HepG2 (cell line): ENCODE data around the gene ZNF189. TPM values are rescaled to one million over a fixed set of nuclear protein-coding genes. Genes with fewer than 3 reads are reported as not detected.

Source experiments
- CBFB ChIP-seq: sonication (generic); formaldehyde crosslinking; IDR thresholded peaks from 2 replicates; pipeline ENCODE4 v1.4.0; 2020; ENCODE audit warnings: missing genetic modification reagents
- EEA1 ChIP-seq: sonication (generic); formaldehyde crosslinking; IDR thresholded peaks from 2 replicates; pipeline ENCODE4 v1.5.1; 2020; ENCODE audit warnings: mild to moderate bottlenecking, missing genetic modification reagents, borderline replicate concordance
- ISL2 ChIP-seq: sonication (generic); formaldehyde crosslinking; IDR thresholded peaks from 2 replicates; pipeline ENCODE4 v1.5.0; 2020; ENCODE audit warnings: missing genetic modification reagents
- KLF16 ChIP-seq, 2 experiments: sonication (generic) in 1 of 2; formaldehyde crosslinking in 1 of 2; IDR thresholded peaks; 2 replicates each; pipeline versions ENCODE4 v1.6.1 to v1.8.0; 2016 to 2023; ENCODE audit warnings: missing genetic modification reagents in 2 of 2, missing compliant biosample characterization in 1 of 2
- NFIB ChIP-seq: sonication (generic); formaldehyde crosslinking; IDR thresholded peaks from 2 replicates; pipeline ENCODE4 v1.9.0; 2021; ENCODE audit warnings: missing genetic modification reagents, mild to moderate bottlenecking, borderline replicate concordance
- REL ChIP-seq: sonication (generic); formaldehyde crosslinking; conservative IDR thresholded peaks from 2 replicates; pipeline ENCODE4 v1.8.0; 2022; ENCODE audit warnings: mild to moderate bottlenecking, missing genetic modification reagents, moderate library complexity
- RXRA ChIP-seq: sonication (generic); formaldehyde crosslinking; IDR thresholded peaks from 2 replicates; pipeline ENCODE4 v1.5.1; 2020; ENCODE audit warnings: missing genetic modification reagents
- SP1 ChIP-seq, 2 experiments: fragments of 450-650 bp in 1 of 2; sonication (generic) in 1 of 2; formaldehyde crosslinking in 1 of 2; IDR thresholded peaks; 2 replicates each; pipeline versions ENCODE4 v1.4.0 to v1.6.1; 2016 to 2020; ENCODE audit warnings: missing genetic modification reagents in 1 of 2
- TOPORS ChIP-seq: sonication (generic); formaldehyde crosslinking; IDR thresholded peaks from 2 replicates; pipeline ENCODE4 v1.8.0; 2023; ENCODE audit warnings: mild to moderate bottlenecking, missing genetic modification reagents
- U2AF1 ChIP-seq: fragments of 200-400 bp; formaldehyde crosslinking; optimal IDR thresholded peaks from 2 replicates; pipeline ENCODE3; 2017; ENCODE audit warnings: mild to moderate bottlenecking, low read depth, low read length
- ZMAT3 ChIP-seq: sonication (generic); formaldehyde crosslinking; conservative IDR thresholded peaks from 2 replicates; pipeline ENCODE4 v1.7.0; 2021; ENCODE audit warnings: missing genetic modification reagents
- ZMYM2 ChIP-seq: sonication (generic); formaldehyde crosslinking; IDR thresholded peaks from 2 replicates; pipeline ENCODE4 v1.8.0; 2022; ENCODE audit warnings: mild to moderate bottlenecking, missing genetic modification reagents
- ZNF253 ChIP-seq: sonication (generic); formaldehyde crosslinking; IDR thresholded peaks from 2 replicates; pipeline ENCODE4 v1.8.0; 2022; ENCODE audit warnings: mild to moderate bottlenecking, missing genetic modification reagents, borderline replicate concordance
- ZNF772 ChIP-seq: sonication (generic); formaldehyde crosslinking; IDR thresholded peaks from 2 replicates; pipeline ENCODE4 v1.5.0; 2020; ENCODE audit warnings: mild to moderate bottlenecking, missing genetic modification reagents
- polyA plus RNA-seq, 8 experiments: library from polyadenylated mRNA; depleted of rRNA in 3 of 8; stranded (reverse) in 7 of 8; unstranded in 1 of 8; fragments of >200 nt; fragmentation: Illumina TruSeq in 4 of 8; extraction: Trizol in 4 of 8; gene quantifications; 2 replicates each; pipeline versions ENCODE4 v1.2.1 to v1.2.3, GENCODE V29; 2011 to 2016; ENCODE audit warnings: low read depth in 4 of 8, missing spikeins in 1 of 8, mixed read lengths in 1 of 8; ENCODE audit not compliant: insufficient read depth in 1 of 8
- total RNA-seq, 5 experiments: library from RNA; depleted of rRNA; stranded (reverse); fragments of >200 nt; fragmentation: Illumina TruSeq; extraction: Trizol; gene quantifications; 2 replicates each; pipeline ENCODE4 v1.2.3, GENCODE V29; 2016; ENCODE audit warnings: low read depth in 1 of 5
- TF ChIP-seq, protein P1 (sequence below): sonication (generic); formaldehyde crosslinking; IDR thresholded peaks from 2 replicates; pipeline ENCODE4 v1.4.0; 2020; ENCODE audit warnings: missing genetic modification reagents
- TF ChIP-seq, protein P2 (sequence below): sonication (generic); formaldehyde crosslinking; IDR thresholded peaks from 2 replicates; pipeline ENCODE4 v1.5.1; 2020; ENCODE audit warnings: mild to moderate bottlenecking, missing genetic modification reagents
- TF ChIP-seq, protein P3 (sequence below): sonication (generic); formaldehyde crosslinking; IDR thresholded peaks from 2 replicates; pipeline ENCODE4 v1.4.0; 2020; ENCODE audit warnings: missing genetic modification reagents
- TF ChIP-seq, protein P4 (sequence below): sonication (generic); formaldehyde crosslinking; IDR thresholded peaks from 2 replicates; pipeline ENCODE4 v1.9.0; 2022; ENCODE audit warnings: low read depth, missing genetic modification reagents
- TF ChIP-seq, protein P5 (sequence below): sonication (generic); formaldehyde crosslinking; IDR thresholded peaks from 2 replicates; pipeline ENCODE4 v1.4.0; 2020; ENCODE audit warnings: missing genetic modification reagents

The ZNF189 gene
- total and polyA plus RNA-seq, 2 of the 13 experiments (the other 11 are each of a cell fraction or from before 2014, with no cell fraction given): 8.4 to 50.0 TPM

DNA sequence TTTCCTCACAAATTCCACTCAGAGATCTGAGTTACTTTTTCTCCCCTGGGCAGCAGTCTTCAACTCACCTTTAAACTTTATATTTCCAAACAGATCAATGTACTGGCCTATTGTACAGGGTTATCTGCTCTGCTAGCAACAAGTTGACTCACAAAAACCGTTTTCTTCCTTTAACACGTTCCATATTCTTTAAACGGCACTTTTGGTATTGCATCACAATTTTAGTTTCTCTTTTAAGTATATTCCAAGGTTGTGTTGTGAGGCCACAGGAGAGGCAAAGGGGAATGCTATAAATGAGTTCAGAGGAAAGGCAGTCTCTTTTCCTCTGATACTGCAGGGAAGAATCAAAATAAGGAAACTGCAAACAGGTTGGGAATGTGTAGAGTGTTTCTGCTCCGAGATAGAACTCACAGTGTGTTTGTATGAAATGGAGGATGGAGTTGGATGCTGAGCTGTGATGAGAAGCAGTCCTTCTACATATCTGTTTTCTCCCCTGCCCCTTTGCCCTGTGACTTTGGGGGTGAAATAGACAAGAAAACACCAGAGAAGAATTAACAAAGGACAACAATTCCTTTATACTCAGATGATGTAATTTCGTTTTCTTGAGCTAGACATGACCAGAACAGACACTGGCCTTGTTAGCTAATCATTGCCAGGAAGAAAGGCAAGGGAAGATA is 46.8 kb downstream of the ZNF189 start (continued):
- TF ChIP-seq, protein P1, sequence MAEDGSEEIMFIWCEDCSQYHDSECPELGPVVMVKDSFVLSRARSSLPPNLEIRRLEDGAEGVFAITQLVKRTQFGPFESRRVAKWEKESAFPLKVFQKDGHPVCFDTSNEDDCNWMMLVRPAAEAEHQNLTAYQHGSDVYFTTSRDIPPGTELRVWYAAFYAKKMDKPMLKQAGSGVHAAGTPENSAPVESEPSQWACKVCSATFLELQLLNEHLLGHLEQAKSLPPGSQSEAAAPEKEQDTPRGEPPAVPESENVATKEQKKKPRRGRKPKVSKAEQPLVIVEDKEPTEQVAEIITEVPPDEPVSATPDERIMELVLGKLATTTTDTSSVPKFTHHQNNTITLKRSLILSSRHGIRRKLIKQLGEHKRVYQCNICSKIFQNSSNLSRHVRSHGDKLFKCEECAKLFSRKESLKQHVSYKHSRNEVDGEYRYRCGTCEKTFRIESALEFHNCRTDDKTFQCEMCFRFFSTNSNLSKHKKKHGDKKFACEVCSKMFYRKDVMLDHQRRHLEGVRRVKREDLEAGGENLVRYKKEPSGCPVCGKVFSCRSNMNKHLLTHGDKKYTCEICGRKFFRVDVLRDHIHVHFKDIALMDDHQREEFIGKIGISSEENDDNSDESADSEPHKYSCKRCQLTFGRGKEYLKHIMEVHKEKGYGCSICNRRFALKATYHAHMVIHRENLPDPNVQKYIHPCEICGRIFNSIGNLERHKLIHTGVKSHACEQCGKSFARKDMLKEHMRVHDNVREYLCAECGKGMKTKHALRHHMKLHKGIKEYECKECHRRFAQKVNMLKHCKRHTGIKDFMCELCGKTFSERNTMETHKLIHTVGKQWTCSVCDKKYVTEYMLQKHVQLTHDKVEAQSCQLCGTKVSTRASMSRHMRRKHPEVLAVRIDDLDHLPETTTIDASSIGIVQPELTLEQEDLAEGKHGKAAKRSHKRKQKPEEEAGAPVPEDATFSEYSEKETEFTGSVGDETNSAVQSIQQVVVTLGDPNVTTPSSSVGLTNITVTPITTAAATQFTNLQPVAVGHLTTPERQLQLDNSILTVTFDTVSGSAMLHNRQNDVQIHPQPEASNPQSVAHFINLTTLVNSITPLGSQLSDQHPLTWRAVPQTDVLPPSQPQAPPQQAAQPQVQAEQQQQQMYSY: peak; percentile 65; the same call in 1 of the 2 replicates
- TF ChIP-seq KLF16 (CRISPR knock-in tag; IDR thresholded peaks at IDR 0.05) (peak in 1 of 2 experiments; percentile 51; a peak in 1 of 4 replicates), ZMYM2 (CRISPR knock-in tag) (no peak), ISL2 (CRISPR knock-in tag) (peak; percentile 15; the same call in 1 of the 2 replicates), ZNF253 (CRISPR knock-in tag) (no peak), NFIB (CRISPR knock-in tag) (no peak), U2AF1 (no peak), ZNF772 (CRISPR knock-in tag) (peak; percentile 26; the same call in 1 of the 2 replicates), SP1 (IDR thresholded peaks at IDR 0.05) (no peak), SP1 (CRISPR knock-in tag; IDR thresholded peaks at IDR 0.05) (no peak), EEA1 (no peak), RXRA (CRISPR knock-in tag) (no peak), ZMAT3 (no peak), TOPORS (CRISPR knock-in tag) (no peak), REL (CRISPR knock-in tag) (no peak), CBFB (CRISPR knock-in tag) (no peak)
- TF ChIP-seq, protein P2, sequence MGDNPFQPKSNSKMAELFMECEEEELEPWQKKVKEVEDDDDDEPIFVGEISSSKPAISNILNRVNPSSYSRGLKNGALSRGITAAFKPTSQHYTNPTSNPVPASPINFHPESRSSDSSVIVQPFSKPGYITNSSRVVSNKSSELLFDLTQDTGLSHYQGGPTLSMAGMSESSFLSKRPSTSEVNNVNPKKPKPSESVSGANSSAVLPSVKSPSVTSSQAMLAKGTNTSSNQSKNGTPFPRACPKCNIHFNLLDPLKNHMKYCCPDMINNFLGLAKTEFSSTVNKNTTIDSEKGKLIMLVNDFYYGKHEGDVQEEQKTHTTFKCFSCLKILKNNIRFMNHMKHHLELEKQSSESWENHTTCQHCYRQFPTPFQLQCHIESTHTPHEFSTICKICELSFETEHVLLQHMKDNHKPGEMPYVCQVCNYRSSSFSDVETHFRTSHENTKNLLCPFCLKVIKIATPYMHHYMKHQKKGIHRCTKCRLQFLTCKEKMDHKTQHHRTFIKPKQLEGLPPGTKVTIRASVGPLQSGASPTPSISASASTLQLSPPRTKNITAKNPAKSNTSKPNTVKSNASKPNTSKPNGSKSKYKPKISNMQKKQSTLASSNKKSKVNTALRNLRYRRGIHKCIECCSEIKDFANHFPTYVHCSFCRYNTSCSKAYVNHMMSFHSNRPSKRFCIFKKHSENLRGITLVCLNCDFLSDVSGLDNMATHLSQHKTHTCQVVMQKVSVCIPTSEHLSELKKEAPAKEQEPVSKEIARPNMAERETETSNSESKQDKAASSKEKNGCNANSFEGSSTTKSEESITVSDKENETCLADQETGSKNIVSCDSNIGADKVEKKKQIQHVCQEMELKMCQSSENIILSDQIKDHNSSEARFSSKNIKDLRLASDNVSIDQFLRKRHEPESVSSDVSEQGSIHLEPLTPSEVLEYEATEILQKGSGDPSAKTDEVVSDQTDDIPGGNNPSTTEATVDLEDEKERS (CRISPR knock-in tag): peak; percentile 67; the same call in 1 of the 2 replicates
- TF ChIP-seq, protein P3, sequence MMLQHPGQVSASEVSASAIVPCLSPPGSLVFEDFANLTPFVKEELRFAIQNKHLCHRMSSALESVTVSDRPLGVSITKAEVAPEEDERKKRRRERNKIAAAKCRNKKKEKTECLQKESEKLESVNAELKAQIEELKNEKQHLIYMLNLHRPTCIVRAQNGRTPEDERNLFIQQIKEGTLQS: peak; percentile 66; the same call in 1 of the 2 replicates
- TF ChIP-seq, protein P4, sequence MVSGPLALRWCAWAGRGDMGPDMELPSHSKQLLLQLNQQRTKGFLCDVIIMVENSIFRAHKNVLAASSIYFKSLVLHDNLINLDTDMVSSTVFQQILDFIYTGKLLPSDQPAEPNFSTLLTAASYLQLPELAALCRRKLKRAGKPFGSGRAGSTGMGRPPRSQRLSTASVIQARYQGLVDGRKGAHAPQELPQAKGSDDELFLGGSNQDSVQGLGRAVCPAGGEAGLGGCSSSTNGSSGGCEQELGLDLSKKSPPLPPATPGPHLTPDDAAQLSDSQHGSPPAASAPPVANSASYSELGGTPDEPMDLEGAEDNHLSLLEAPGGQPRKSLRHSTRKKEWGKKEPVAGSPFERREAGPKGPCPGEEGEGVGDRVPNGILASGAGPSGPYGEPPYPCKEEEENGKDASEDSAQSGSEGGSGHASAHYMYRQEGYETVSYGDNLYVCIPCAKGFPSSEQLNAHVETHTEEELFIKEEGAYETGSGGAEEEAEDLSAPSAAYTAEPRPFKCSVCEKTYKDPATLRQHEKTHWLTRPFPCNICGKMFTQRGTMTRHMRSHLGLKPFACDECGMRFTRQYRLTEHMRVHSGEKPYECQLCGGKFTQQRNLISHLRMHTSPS: no peak
- TF ChIP-seq, protein P5, sequence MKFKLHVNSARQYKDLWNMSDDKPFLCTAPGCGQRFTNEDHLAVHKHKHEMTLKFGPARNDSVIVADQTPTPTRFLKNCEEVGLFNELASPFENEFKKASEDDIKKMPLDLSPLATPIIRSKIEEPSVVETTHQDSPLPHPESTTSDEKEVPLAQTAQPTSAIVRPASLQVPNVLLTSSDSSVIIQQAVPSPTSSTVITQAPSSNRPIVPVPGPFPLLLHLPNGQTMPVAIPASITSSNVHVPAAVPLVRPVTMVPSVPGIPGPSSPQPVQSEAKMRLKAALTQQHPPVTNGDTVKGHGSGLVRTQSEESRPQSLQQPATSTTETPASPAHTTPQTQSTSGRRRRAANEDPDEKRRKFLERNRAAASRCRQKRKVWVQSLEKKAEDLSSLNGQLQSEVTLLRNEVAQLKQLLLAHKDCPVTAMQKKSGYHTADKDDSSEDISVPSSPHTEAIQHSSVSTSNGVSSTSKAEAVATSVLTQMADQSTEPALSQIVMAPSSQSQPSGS: peak; percentile 86
